C4-2B (cell line): Measurements from ENCODE around the gene PRR14.
A peak's percentile ranks its signal among the peaks of the same experiment; 100 is the strongest.
"Not testable (repeated sequence)": the region's sequence is repeated elsewhere in the genome, so short reads cannot be mapped to it uniquely, and the experiment has no call there.

Experiments used
- H3K27ac ChIP-seq: fragments of 450-650 bp; 2 replicates; pipeline ENCODE4 v1.5.1; 2017
- CTCF ChIP-seq: fragments of 450-650 bp; conservative IDR thresholded peaks from 2 replicates; pipeline ENCODE4 v1.5.1; 2017; ENCODE audit warnings: mild to moderate bottlenecking
- ZFX ChIP-seq: fragments of 450-650 bp; IDR thresholded peaks from 2 replicates; pipeline ENCODE4 v1.6.1; 2017

The PRR14 gene

GRCh38 chr16:30688701-30689100, 37.9 kb downstream of the PRR14 start:
- TF ChIP-seq ZFX (no peak), CTCF (no peak)
- H3K27ac ChIP-seq = no peak overlapping the region

GRCh38 chr16:30691907-30692306, 41.1 kb downstream of the PRR14 start:
- H3K27ac ChIP-seq = no peak overlapping the region

GRCh38 chr16:30692396-30693064, 41.8 kb downstream of the PRR14 start:
- no peak for TF ChIP-seq ZFX
- no peak for TF ChIP-seq CTCF

More at GRCh38 chr16:30691907-30692306, 41.1 kb downstream of the PRR14 start:
- TF ChIP-seq CTCF (no peak), ZFX (no peak)

GRCh38 chr16:30694926-30695693, 44.4 kb downstream of the PRR14 start:
- TF ChIP-seq CTCF = no peak
- TF ChIP-seq ZFX = no peak
- H3K27ac ChIP-seq = no peak overlapping the region

More at GRCh38 chr16:30692396-30693064, 41.8 kb downstream of the PRR14 start:
- H3K27ac ChIP-seq = no peak overlapping the region

- H3K27ac ChIP-seq = not testable (repeated sequence)
These were observed 45.9 kb downstream of the PRR14 start for GRCh38 chr16:30696646-30697045.

- TF ChIP-seq CTCF = no peak
- no peak for TF ChIP-seq ZFX
- H3K27ac ChIP-seq = peak overlapping the region; percentile 100
These were observed 46.7 kb downstream of the PRR14 start for GRCh38 chr16:30697264-30698138.

- no peak for TF ChIP-seq CTCF
- peak; percentile 40; the same call in 1 of the 2 replicates for TF ChIP-seq ZFX
- peak overlapping the region; percentile 100 for H3K27ac ChIP-seq
These were observed 47.5 kb downstream of the PRR14 start for GRCh38 chr16:30698139-30698815.
